AG08396 (cell line): ENCODE data around the gene BAZ1B.
"Not testable (repeated sequence)": the region's sequence is repeated elsewhere in the genome, so short reads cannot be mapped to it uniquely, and the experiment has no call there.

Experiments
- DNase-seq: peaks from one replicate; pipeline ENCODE4 v3.0.0; 2012; ENCODE audit warnings: low spot score, mixed read lengths

Gene BAZ1B

DNA sequence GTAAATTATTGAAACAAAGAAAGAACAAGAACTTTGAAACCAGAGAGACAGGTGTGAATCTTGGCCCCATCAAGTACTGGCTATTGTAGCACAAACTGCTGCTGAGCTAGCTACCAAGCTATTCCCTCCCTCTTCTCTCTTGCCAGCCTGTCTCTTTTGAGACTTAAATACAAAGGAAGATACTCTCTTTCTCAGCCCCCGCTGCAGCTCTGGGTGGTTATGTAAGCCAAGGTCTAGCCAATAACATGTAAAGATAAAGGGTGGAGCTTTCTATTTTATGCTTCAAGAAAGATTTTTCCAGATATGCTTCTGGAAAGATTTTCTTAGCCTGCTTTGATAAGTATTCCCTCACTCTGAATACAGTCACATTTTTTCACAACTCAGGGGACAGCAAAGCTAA lies 17.2 kb downstream of the BAZ1B start:
- DNase-seq, result no peak

DNA sequence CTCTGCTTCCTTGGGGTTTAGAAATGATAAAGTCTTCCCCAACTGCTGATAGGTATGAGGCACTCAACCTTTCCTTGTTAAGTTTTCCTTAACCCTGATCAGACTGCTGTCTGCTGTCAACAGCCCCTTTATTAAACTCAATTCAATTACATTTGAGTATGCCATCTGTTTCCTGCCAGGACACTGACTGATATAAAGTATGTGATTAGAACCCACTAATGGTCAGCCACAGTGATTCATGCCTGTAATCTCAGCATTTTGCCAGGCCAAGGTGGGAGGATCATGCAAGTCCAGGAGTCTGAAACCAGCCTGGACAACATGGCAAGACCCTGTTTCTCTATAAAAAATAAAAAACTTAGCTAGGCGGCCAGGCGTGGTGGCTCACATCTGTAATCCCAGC lies 18.1 kb downstream of the BAZ1B start:
- DNase-seq, result no peak

DNA sequence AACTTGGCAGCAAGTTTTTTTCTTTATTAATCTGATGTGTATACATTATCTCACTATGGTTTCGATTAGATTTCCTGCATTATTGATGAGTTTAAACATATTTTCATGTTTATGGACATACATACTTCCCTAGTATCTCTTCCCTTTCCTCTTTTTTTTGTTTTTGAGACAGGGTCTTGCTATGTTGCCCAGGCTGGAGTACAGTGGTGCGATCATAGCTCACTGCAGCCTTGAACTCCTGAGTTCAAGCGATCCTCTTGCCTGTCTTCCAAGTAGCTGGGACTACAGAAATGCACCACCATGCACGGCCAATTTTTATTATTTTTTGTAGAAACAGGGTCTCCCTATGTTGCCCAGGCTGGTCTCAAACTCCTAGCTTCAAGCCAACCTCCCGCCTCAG lies 18.9 kb downstream of the BAZ1B start:
- no peak for DNase-seq

DNA sequence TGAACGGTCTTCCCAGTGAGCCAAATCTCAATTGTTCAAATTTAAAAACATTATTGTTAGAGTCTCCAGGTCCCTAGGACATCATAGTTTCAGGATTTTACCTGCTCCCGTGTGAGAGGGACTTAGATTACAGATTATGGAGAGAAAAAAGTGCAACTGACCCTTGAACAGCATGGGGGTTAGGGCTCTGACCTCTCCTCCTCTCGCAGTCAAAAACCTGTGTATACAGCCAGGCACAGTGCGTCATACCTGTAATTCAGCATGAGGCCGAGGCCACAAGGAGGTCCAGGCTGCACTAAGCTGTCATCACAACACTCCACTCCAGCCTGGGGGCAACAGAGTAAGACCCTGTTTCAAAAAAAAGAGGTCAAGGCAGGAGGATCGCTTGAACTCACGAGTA lies 25.5 kb downstream of the BAZ1B start:
- no peak for DNase-seq

DNA sequence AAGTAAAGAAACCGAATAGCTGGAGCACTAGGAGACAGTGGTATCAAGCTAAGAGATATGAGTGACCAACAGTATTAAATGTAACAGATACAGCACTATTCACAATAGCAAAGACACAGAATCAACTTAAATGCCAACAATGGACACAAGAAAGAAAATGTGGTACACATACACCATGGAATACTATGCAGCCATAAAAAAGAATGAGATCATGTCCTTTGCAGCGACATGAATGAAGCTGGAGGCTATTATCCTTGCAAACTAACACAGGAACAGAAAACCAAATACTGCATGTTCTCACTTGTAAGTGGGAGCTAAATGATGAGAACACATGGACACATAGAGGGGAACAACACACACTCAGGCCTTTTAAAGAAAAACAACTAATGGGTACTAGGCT lies 26.6 kb downstream of the BAZ1B start:
- not testable (repeated sequence) for DNase-seq

DNA sequence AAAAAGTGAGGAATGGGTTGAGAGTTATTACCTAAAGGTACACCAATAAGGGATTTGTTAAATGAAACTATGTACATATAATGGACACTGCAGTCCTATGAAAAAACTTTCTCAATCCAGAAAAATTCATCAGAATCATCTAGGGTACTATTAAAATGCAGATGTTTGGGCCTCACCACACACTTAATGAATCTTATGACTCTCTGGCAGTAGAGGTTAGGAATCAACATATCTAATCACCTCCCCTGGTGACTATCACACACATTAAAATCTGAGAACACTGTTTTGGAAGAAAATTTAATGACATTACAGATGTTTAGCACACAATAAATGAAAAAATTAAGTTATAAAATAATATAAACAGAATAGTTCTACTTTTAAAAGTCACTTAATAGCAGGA lies 32.1 kb downstream of the BAZ1B start:
- DNase-seq, result no peak

DNA sequence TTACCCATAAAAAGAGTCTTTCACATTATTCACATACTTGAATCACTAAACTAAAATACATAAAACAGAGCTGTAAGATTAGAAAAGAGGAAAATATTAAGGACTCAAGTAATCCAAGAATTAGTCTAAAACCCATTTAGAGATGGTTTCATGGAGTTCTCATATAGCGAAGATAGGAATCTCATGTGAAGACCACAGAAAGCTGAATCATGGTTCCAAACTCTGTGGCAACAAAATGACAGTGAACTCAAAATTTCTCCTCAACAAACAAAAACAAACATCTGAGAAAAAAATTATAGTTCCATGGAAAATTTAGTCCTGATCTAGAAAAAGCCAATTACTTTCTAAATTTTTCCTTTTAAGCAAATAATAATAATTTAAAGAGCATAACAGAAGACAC lies 34.6 kb downstream of the BAZ1B start:
- no peak for DNase-seq

DNA sequence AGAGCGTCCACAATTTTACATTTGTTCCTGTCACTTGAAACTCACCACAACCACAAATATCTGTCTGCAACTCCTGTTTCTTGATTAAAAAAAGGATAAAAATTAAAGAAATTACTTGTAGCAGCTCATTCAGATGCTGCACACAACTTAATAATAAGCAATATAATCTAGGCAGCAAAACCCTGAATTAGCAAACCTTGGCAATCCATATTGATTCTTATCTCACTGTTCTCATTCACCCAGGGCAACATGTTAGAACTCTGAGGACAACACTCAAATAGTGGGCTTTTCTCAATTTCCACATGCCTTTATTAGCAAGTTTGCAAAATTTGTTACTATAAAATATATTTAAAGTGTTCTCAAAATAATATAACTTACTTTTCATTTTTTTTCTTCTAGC lies 38.9 kb downstream of the BAZ1B start:
- DNase-seq, result no peak

DNA sequence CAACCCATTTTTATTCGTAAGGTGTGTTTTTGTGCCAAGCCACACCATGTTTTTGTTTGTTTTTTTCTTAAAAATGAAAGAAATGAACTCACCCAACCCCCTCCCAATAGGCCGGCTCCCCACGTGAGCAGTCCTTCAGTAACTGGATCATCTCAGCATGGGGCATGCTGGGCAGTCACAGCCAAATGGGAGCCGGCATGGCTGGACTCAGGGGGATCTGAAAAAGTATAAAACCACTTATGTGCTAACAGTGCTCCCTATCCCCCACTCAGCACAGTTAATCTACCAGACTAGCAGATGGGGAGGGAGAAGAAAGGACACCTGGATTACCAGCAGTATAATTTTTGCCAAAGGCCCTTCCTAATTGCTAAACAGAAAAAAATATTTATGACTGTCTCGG lies 39.3 kb downstream of the BAZ1B start:
- no peak for DNase-seq

DNA sequence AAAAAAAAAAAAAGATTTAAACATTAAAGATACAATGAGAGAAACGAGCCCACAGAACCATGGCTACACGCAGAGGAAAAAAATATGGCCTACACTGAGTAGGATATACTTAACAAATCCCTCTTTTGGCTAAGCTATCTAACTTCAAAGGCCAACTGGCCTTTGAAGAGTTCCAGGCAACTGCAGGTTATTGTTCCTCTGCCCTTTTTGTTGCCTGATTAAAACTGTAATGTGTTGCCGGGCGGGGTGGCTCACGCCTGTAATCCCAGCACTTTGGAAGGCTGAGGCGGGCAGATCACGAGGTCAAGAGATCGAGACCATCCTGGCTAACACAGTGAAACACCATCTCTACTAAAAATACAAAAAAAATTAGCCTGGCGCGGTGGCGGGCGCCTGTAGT lies 40.6 kb downstream of the BAZ1B start:
- DNase-seq, result not testable (repeated sequence)

DNA sequence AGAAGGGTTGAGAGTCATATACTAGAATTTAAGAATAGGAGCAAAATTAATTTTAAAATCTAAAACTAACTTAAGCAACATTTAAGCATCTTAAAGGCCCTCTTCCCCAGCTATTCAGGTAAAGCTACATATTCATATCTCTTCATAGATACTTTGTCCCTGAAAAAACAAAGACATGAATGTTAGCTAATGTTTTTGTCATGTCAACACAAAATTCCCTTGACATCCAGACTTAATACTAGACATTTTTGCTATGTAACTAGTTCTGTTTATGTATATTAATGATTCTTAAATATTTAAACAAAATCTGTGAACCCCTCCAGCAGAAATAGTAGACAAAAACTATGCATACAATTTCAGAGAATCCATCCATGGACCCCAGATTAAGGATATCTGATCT lies 43.5 kb downstream of the BAZ1B start:
- no peak for DNase-seq

DNA sequence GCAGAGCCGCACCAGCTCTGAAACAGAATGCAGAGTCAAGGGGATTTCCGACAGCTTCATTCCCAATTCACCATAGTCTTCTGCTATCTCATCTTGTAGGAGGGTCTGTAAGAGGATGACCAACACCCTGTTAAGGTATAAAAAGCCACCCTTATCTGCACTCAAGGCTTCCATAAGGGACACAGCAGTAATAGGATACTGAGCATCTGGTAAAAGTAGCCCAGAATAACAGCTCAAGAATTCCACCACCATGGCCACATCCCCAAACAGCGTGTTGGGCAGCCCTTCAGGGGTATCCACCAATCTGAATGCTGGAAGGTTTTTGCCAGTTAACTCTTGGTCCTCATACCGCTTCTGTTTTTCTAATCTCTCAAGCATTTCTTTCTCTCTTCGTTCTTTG lies 44.7 kb downstream of the BAZ1B start:
- DNase-seq, result no peak

DNA sequence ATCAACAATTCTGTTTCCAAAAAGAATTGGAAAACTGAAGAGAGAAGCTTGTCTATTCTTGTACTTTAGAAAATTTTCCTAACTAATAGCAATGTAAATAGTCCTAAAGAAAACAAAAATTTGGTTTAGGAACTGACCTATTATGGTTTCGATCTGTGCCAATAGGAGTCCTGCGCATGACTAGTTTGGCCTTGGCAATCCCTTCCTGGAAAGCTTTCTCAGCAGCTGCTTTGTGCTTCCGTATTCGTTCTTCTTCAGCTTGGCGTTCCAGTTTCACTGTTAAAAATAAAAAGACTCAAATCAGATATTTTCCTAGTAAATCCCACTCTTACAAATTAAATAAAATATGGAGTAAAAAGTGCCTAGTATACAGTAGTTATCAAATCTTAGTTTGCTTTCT lies 51.9 kb downstream of the BAZ1B start:
- DNase-seq, result no peak

DNA sequence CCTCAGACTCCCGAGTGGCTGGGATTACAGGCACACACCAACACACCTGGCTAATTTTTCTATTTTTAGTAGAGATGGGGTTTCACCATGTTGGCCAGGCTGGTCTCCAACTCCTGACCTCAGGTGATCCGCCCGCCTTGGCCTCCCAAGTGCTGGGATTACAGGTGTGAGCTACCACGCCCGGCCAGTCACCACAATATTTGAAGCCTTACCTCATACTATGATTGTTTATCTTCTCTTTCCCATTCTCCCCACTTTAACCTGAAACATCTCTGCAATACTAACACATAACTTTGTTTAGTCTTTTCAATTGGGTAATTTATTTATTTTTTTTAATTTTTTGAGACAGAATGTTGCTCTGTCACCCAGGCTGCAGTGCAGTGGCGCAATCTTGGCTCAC lies 55.0 kb downstream of the BAZ1B start:
- DNase-seq, result not testable (repeated sequence)

DNA sequence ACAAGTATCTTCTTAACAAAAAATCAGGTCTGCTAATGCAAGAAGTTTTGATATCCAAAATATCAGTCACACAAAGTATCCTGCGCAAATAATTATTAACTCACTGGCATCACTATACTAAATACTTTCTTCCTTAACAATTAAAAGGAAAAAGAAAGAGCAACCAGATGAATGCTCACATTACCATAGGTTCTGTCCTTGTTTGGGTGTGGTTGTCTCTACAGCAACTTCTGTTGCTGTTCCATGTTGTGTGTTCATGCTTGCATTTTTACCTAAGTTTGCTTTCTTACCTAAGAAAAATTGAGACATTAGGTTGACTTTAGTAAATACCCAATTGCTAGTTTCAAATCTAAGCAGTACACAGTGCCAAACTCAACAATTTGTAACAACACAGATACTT lies 56.0 kb downstream of the BAZ1B start:
- DNase-seq, result no peak

DNA sequence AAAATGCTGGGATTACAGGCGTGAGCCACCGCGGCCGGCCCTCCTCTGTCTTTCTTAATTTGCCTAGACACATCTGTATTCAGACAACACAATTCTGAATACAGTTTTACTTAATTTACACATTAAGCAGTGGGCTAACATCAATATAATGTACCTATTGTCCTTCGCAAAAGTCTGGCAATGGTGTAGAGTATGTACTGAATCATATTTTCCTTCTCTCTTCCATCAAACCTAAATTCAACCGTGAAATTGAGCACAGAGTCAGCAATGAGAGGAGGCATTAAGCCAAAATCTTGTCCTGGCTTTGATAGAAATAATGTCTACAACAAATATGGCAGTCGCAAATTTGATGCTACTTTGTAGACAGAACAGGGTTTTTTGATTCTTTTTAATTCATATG lies 58.1 kb downstream of the BAZ1B start:
- DNase-seq, result no peak

DNA sequence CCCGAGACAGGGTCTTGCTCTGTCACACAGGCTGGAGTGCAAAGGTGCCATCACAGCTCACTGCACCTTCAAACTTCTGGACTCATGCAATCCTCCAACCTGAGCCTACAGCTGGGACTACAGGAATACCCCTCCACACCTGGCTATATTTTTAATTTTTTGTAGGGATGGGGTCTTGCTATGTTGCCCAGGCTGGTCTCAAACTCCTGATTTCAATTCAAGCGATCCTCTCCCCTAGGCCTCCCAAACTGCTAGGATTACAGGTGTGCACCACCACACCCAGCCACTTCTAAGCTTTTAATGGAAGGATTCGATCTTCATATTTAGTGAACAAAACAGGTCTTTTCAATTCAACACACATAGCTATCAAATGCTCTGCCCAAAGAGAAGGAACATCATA lies 58.8 kb downstream of the BAZ1B start:
- no peak for DNase-seq

DNA sequence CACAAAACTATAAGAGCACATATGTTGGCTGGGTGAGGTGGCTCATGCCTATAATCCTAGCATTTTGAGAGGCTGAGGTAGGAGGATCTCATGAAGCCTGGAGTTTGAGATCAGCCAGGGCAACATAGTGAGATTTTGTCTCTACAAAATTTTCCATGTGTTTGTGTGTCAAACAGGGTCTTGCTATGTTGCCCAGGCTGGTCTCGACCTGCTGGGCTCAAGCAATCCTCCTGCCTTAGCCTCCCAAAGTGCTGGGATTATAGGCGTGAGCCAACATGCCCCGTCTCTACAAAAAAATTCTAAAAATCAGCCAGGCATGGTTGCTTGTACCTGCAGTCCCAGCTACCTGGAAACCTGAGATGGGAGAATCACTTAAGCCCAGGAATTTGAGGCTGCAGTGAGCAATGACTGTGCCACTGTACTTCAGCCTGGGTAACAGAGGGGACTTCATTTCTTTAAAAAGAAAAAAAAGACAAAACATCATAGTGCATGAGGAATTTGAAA lies 60.3 kb downstream of the BAZ1B start:
- DNase-seq, result no peak

DNA sequence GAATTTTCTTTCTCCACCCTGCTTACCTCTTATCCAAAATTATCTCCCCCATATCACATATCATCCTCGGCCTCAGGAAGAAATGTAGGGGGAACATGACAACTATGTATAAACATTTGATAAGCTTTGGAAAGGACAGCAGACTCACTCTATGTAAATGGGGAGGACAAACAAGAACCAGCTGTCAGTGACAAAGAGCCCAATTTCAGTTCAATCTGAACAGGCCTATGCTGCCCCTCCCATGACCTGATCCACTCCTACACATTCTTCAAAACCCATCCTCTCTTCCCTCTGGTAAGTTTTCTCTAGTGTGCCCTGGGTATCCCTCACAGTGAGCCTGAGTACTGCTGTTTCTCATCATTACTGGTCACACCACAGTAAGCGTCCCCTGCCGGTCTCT lies 67.7 kb downstream of the BAZ1B start:
- no peak for DNase-seq

DNA sequence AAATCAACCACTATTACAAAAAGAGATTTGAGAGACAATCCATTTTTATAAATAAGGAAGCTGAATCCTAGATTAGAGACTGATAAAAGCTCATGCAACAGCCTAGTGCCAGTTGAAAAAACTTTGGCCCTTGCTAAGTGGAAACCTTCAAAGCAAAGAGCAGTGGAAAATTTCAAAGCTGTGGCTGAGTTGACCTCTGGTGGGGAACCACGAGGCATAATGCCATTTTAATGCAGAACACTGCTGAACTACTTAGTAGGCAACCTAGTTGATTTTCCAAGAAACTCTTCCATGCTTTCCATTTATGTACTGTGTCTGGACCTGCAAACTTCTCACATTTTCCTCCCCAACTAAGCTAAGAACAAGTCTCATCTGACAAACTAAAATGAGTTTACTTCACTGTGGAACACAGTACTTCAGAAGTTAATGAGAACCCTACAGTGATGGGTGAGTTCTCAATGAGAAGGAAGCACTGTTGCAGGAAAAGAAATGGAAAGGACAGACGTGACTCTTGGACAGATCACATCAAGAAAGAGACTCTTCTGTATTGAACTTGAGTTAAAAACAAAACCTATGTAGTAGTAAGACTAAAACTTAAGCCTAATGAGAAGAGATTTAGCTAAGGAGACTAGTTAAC lies 69.0 kb downstream of the BAZ1B start:
- DNase-seq, result no peak

DNA sequence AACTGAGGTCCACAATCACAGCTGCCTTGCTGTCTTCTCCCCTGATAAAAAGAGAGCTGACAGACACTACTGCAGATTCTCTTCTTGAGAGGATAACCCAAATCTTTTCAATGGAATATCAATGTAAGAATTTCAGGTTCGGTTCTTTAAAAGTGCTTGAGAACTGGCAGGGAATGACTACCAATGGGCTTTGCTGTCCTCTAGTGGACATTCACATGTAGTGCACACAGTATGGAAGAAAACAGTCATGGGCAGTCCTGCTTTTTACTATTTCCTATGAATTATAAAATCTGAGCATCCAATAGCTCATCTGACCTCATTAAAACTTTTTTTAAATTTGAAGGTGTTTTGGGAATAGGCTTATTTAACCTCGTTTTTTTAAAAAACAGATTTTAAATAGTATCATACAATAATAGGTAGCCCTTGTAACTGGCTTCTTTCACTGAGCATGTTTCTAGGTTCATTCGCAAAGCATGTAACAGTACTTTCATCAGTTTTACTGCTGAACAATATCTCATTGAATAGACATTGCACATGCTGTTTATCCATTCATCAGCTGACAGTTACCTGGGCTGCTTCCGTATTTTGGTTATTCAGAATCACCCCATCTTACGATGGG lies 70.2 kb downstream of the BAZ1B start:
- DNase-seq, result peak; percentile 59

DNA sequence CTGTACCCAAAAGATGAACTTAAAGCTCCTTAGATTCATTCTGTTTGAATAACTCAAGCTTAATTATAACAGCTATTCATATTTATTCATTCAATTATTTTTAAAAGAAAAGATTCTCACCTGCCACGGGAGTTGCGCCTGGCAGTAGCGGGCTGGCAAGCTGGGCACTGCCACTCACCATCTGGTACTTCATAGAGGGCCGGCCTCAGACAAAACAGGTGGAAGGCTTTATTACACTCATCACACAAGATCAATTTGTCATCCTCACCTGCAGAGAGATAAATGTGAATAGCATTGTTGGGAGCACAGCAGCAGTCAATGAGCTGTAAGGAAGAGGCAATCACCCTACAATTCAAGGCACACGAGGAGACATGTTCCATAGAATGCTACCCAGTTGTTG lies 72.7 kb downstream of the BAZ1B start:
- DNase-seq, result no peak

DNA sequence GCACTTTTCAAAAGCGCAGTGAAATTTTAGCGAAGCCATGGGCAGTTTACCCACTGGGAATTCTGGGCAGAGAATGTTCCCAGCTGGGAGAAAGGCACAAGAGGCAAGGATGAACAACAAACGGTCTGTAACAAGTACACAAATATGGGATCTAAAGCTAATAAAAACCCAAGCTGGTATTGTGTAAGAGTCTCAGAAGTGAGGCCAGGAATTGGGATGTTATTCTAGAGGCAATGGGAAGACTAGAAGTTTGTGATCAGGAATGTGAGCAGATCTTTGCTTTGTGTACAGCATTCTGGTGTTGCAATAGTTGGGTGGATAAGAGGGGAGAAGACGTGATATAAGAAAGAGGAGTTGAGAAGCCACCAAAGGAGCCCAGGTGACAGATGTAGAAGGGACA lies 73.5 kb downstream of the BAZ1B start:
- no peak for DNase-seq

DNA sequence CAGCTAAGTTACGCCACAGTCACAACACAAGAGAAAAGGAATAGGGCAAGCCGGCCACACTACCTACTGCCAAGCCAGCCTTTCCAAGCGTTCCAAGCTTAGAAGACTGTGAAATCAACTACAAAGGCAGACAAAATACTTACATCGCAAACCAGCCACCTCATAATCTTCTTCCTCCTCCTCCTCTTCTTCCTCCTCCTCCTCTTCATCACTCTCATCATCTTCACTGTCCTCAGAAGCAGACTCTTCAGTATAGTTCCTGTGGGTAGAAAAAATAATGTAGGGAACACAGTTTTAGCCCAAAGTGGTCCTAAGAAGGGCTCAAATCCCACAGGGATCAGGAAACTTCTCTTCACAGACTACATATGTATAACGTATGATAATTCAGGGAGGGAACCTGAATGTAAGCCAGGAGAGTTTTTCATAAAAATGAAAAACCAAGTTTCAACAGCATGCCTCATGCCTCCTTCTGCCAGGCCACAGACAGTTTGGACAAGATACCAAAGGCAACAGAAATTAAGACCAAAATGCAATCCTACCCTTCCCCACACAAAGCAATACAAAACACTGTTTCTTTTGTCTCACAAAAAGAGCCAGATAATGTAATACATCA lies 74.9 kb downstream of the BAZ1B start:
- DNase-seq, result no peak
